WTC11 (cell line): Measurements from ENCODE around the gene C1orf56. TPM values are rescaled to one million over a fixed set of nuclear protein-coding genes. Genes with fewer than 3 reads are reported as not detected.
"Not testable (repeated sequence)": the region's sequence is repeated elsewhere in the genome, so short reads cannot be mapped to it uniquely, and the experiment has no call there.

Experiments
- ATAC-seq: fragments of 200-7000 bp; cut with Tn5 transposase; 2 replicates; pipeline ENCODE4 v1.10.0; 2021; ENCODE audit warnings: mild to moderate bottlenecking, moderate library complexity
- CTCF ChIA-PET: fragments of 300-600 bp; sonication (Branson Sonifier 250); formaldehyde crosslinking; loops from one replicate; lab custom pipeline; 2021; ENCODE audit warnings: antibody characterized with exemption; lab: Charles Lee
- POLR2A ChIA-PET: fragments of 350-600 bp; sonication (Branson Sonifier 250); formaldehyde crosslinking; loops from one replicate; lab custom pipeline; 2021; ENCODE audit warnings: antibody characterized with exemption; lab: Charles Lee
- DNase-seq: peaks from one replicate; pipeline ENCODE4 v3.0.0; 2021; ENCODE audit warnings: low spot score
- H3K27ac Mint-ChIP-seq: 2 replicates; pipeline ENCODE4 v1.8.0; 2021; ENCODE audit warnings: mixed read lengths
- H3K27me3 Mint-ChIP-seq: 2 replicates; pipeline ENCODE4 v1.8.0; 2021; ENCODE audit warnings: low read depth, mild to moderate bottlenecking, moderate library complexity, mixed read lengths
- H3K36me3 Mint-ChIP-seq: 2 replicates; pipeline ENCODE4 v1.8.0; 2021; ENCODE audit warnings: mixed read lengths
- H3K4me1 Mint-ChIP-seq: 2 replicates; pipeline ENCODE4 v1.8.0; 2022; ENCODE audit warnings: mixed read lengths
- H3K4me3 Mint-ChIP-seq: 2 replicates; pipeline ENCODE4 v1.8.0; 2021; ENCODE audit warnings: mild to moderate bottlenecking, moderate library complexity, mixed read lengths
- H3K9me3 Mint-ChIP-seq: 2 replicates; pipeline ENCODE4 v1.8.0; 2021; ENCODE audit warnings: mixed read lengths
- ATF1 ChIP-seq: sonication (generic); formaldehyde crosslinking; IDR thresholded peaks from 2 replicates; pipeline ENCODE4 v1.8.1; 2023; ENCODE audit warnings: mild to moderate bottlenecking, moderate library complexity, missing genetic modification reagents
- FOXK1 ChIP-seq: sonication (generic); formaldehyde crosslinking; IDR thresholded peaks from 2 replicates; pipeline ENCODE4 v1.8.0; 2022; ENCODE audit warnings: mild to moderate bottlenecking, moderate library complexity, missing genetic modification reagents
- HMGA2 ChIP-seq: fragments of 250-450 bp; sonication (Bioruptor Pico); IDR thresholded peaks from 2 replicates; pipeline ENCODE4 v1.4.0; 2021; ENCODE audit warnings: mild to moderate bottlenecking, moderate library complexity
- RORB ChIP-seq: fragments of 250-450 bp; sonication (Bioruptor Pico); IDR thresholded peaks from 2 replicates; pipeline ENCODE4 v1.9.0; 2021; ENCODE audit warnings: mild to moderate bottlenecking
- ZNF121 ChIP-seq: sonication (generic); formaldehyde crosslinking; IDR thresholded peaks from 2 replicates; pipeline ENCODE4 v1.8.0; 2023; ENCODE audit warnings: missing genetic modification reagents
- total RNA-seq: library from RNA; stranded (reverse); gene quantifications from 3 replicates; pipeline ENCODE4 v1.2.3, GENCODE V29; 2021
- TF ChIP-seq, protein P1 (sequence below): sonication (generic); formaldehyde crosslinking; conservative IDR thresholded peaks from 2 replicates; pipeline ENCODE4 v1.8.1; 2023; ENCODE audit warnings: mild to moderate bottlenecking, low read depth, missing genetic modification reagents, moderate library complexity
- TF ChIP-seq, protein P2 (sequence below): sonication (generic); formaldehyde crosslinking; IDR thresholded peaks from 2 replicates; pipeline ENCODE4 v1.8.1; 2023; ENCODE audit warnings: mild to moderate bottlenecking, moderate library complexity, missing genetic modification reagents
- TF ChIP-seq, protein P3 (sequence below): sonication (generic); formaldehyde crosslinking; IDR thresholded peaks from 2 replicates; pipeline ENCODE4 v1.8.1; 2023; ENCODE audit warnings: mild to moderate bottlenecking, missing genetic modification reagents, borderline replicate concordance

Gene C1orf56
- total RNA-seq, 1 experiment from 2014 or later, result 2.9 TPM

DNA sequence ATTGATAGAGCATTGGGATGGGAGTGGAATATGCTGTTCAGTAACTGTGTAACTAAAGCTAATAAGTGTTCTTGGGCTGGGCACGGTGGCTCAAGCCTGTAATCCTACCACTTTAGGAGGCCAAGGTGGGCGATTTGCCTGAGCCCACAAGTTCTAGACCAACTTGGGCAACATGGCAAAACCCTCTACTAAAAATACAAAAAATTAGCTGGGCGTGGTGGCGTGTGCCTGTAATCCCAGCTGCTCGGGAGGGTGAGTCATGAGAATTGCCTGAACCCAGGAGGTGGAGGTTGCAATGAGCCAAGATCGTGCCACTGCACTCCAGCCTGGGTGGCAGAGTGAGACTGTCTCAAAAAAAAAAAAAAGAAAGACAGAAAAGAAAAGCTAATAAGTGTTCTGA lies 49.9 kb downstream of the C1orf56 start:
- H3K36me3 Mint-ChIP-seq, DNase-seq, H3K27me3 Mint-ChIP-seq, H3K9me3 Mint-ChIP-seq, H3K4me3 Mint-ChIP-seq, H3K27ac Mint-ChIP-seq, ATAC-seq, H3K4me1 Mint-ChIP-seq, POLR2A ChIA-PET: not testable (repeated sequence)
- CTCF ChIA-PET, result interaction anchor here (1.3 to 1.4 kb wide), 2 partner anchors 59 to 73 kb away, joined by 4 read pairs; partner anchors contain the start of gene TNFAIP8L2

DNA sequence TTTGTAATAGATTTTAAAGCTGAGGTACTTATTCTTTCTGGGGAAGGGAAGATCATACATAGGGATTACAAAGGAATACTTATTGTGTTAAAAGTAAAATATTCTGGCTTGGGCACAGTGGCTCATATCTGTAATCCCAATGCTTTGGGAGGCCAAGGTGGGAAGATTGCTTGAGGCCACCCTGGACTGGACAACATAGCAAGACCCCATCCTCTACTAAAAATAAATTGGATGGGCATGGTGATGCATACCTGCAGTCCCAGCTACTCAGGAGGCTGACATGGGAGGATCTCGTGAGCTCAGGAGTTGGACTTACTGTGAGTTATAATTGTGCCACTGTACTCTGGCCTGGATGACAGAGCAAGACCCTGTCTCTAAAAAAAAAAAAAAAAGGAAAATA lies 50.6 kb downstream of the C1orf56 start:
- H3K27ac Mint-ChIP-seq, result no peak overlapping the region
- TF ChIP-seq RORB (CRISPR knock-in tag), result no peak
- TF ChIP-seq, protein P1, sequence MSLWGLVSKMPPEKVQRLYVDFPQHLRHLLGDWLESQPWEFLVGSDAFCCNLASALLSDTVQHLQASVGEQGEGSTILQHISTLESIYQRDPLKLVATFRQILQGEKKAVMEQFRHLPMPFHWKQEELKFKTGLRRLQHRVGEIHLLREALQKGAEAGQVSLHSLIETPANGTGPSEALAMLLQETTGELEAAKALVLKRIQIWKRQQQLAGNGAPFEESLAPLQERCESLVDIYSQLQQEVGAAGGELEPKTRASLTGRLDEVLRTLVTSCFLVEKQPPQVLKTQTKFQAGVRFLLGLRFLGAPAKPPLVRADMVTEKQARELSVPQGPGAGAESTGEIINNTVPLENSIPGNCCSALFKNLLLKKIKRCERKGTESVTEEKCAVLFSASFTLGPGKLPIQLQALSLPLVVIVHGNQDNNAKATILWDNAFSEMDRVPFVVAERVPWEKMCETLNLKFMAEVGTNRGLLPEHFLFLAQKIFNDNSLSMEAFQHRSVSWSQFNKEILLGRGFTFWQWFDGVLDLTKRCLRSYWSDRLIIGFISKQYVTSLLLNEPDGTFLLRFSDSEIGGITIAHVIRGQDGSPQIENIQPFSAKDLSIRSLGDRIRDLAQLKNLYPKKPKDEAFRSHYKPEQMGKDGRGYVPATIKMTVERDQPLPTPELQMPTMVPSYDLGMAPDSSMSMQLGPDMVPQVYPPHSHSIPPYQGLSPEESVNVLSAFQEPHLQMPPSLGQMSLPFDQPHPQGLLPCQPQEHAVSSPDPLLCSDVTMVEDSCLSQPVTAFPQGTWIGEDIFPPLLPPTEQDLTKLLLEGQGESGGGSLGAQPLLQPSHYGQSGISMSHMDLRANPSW (CRISPR knock-in tag), result no peak
- TF ChIP-seq, protein P2, sequence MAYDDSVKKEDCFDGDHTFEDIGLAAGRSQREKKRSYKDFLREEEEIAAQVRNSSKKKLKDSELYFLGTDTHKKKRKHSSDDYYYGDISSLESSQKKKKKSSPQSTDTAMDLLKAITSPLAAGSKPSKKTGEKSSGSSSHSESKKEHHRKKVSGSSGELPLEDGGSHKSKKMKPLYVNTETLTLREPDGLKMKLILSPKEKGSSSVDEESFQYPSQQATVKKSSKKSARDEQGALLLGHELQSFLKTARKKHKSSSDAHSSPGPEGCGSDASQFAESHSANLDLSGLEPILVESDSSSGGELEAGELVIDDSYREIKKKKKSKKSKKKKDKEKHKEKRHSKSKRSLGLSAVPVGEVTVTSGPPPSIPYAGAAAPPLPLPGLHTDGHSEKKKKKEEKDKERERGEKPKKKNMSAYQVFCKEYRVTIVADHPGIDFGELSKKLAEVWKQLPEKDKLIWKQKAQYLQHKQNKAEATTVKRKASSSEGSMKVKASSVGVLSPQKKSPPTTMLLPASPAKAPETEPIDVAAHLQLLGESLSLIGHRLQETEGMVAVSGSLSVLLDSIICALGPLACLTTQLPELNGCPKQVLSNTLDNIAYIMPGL, result no peak
- TF ChIP-seq FOXK1 (CRISPR knock-in tag), result no peak
- TF ChIP-seq, protein P3, sequence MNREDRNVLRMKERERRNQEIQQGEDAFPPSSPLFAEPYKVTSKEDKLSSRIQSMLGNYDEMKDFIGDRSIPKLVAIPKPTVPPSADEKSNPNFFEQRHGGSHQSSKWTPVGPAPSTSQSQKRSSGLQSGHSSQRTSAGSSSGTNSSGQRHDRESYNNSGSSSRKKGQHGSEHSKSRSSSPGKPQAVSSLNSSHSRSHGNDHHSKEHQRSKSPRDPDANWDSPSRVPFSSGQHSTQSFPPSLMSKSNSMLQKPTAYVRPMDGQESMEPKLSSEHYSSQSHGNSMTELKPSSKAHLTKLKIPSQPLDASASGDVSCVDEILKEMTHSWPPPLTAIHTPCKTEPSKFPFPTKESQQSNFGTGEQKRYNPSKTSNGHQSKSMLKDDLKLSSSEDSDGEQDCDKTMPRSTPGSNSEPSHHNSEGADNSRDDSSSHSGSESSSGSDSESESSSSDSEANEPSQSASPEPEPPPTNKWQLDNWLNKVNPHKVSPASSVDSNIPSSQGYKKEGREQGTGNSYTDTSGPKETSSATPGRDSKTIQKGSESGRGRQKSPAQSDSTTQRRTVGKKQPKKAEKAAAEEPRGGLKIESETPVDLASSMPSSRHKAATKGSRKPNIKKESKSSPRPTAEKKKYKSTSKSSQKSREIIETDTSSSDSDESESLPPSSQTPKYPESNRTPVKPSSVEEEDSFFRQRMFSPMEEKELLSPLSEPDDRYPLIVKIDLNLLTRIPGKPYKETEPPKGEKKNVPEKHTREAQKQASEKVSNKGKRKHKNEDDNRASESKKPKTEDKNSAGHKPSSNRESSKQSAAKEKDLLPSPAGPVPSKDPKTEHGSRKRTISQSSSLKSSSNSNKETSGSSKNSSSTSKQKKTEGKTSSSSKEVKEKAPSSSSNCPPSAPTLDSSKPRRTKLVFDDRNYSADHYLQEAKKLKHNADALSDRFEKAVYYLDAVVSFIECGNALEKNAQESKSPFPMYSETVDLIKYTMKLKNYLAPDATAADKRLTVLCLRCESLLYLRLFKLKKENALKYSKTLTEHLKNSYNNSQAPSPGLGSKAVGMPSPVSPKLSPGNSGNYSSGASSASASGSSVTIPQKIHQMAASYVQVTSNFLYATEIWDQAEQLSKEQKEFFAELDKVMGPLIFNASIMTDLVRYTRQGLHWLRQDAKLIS (CRISPR knock-in tag), result no peak
- TF ChIP-seq HMGA2 (CRISPR knock-in tag), result no peak
- TF ChIP-seq ZNF121 (CRISPR knock-in tag), result peak; percentile 66
- no peak for TF ChIP-seq ATF1 (CRISPR knock-in tag)
- H3K27me3 Mint-ChIP-seq, result no peaks in the 10 kb centered on the region; the same call in 1 of the 2 replicates
- CTCF ChIA-PET, result interaction anchor here (0.9 to 1.4 kb wide), 2 partner anchors 13 to 73 kb away, joined by 4 to 5 read pairs; no protein-coding TSS in a partner anchor
- H3K36me3 Mint-ChIP-seq, result no peaks in the 10 kb centered on the region
- no peak overlapping the region for H3K4me3 Mint-ChIP-seq
- H3K9me3 Mint-ChIP-seq, result no peaks in the 10 kb centered on the region
- H3K4me1 Mint-ChIP-seq, result no peaks in the 10 kb centered on the region
- POLR2A ChIA-PET, result no interaction called here
- DNase-seq, result no peak
- ATAC-seq, result no peak

Other genes with a start within 250 kb of the C1orf56 start
- 7.5 to 9.4 TPM (median 8.7 TPM) in 3 replicates for gene CTSK, start 239.5 kb upstream of the C1orf56 start, total RNA-seq
- gene ARNT, start 171.2 kb upstream of the C1orf56 start, total RNA-seq, result 30.7 to 35.0 TPM (median 33.8 TPM) in 3 replicates
- not detected in 3 replicates for gene CTXND2, start 160.6 kb upstream of the C1orf56 start, total RNA-seq
- 48.1 to 53.1 TPM (median 48.8 TPM) in 3 replicates for gene SETDB1, start 121.4 kb upstream of the C1orf56 start, total RNA-seq
- 182 to 203 TPM (median 200 TPM) in 3 replicates for gene CERS2, start 72.9 kb upstream of the C1orf56 start, total RNA-seq
- gene ANXA9, start 65.5 kb upstream of the C1orf56 start, total RNA-seq, result 1.5 to 1.6 TPM (median 1.6 TPM) in 3 replicates
- gene MINDY1, start 40.8 kb upstream of the C1orf56 start, total RNA-seq, result 10.1 to 11.2 TPM (median 11.0 TPM) in 3 replicates
- 24.5 to 29.6 TPM (median 28.5 TPM) in 3 replicates for gene PRUNE1, start 39.3 kb upstream of the C1orf56 start, total RNA-seq
- 2.5 to 4.0 TPM (median 3.8 TPM) in 3 replicates for gene BNIPL, start 11.2 kb upstream of the C1orf56 start, total RNA-seq
- 72.8 to 76.3 TPM (median 75.5 TPM) in 3 replicates for gene CDC42SE1, start 11.9 kb downstream of the C1orf56 start, total RNA-seq
- gene MLLT11, start 12.6 kb downstream of the C1orf56 start, total RNA-seq, result 12.7 to 16.4 TPM (median 13.6 TPM) in 3 replicates
- 1.4 to 3.3 TPM (median 1.7 TPM) in 3 replicates for gene GABPB2, start 23.0 kb downstream of the C1orf56 start, total RNA-seq
- gene SEMA6C, start 98.9 kb downstream of the C1orf56 start, total RNA-seq, result 16.3 to 21.0 TPM (median 18.1 TPM) in 3 replicates
- gene TNFAIP8L2, start 108.9 kb downstream of the C1orf56 start, total RNA-seq, result 0.15 TPM in 1 of 3 replicates, not detected in the others
- 6.3 to 7.8 TPM (median 6.9 TPM) in 3 replicates for gene LYSMD1, start 118.2 kb downstream of the C1orf56 start, total RNA-seq
- 35.3 to 45.3 TPM (median 35.8 TPM) in 3 replicates for gene SCNM1, start 118.4 kb downstream of the C1orf56 start, total RNA-seq
- 0.66 to 0.82 TPM (median 0.79 TPM) in 3 replicates for gene TMOD4, start 128.2 kb downstream of the C1orf56 start, total RNA-seq
- gene VPS72, start 142.4 kb downstream of the C1orf56 start, total RNA-seq, result 87.2 to 103 TPM (median 97.6 TPM) in 3 replicates
- gene PIP5K1A, start 150.8 kb downstream of the C1orf56 start, total RNA-seq, result 77.8 to 84.8 TPM (median 81.3 TPM) in 3 replicates
- gene PSMD4, start 207.0 kb downstream of the C1orf56 start, total RNA-seq, result 184 to 202 TPM (median 186 TPM) in 3 replicates
- 54.1 to 56.8 TPM (median 55.1 TPM) in 3 replicates for gene ZNF687, start 234.5 kb downstream of the C1orf56 start, total RNA-seq